Daoy (cell line): ENCODE measurements around the gene N4BP2. TPM values are rescaled to one million over a fixed set of nuclear protein-coding genes. Genes with fewer than 3 reads are reported as not detected.
"Not testable (repeated sequence)": the region's sequence is repeated elsewhere in the genome, so short reads cannot be mapped to it uniquely, and the experiment has no call there.

ENCODE experiments used
- DNase-seq: peaks from one replicate; pipeline ENCODE4 v3.0.0-alpha.2; 2015; ENCODE audit warnings: low read depth
- total RNA-seq: library from RNA; depleted of rRNA; stranded (reverse); fragments of >200 nt; shearing (Covaris generic); gene quantifications from 2 replicates; pipeline ENCODE4 v1.2.3, GENCODE V29; 2014

Gene N4BP2
- total RNA-seq, 1 experiment from 2014 or later = 4.0 TPM

- DNase-seq = no peak
Measured at GRCh38 chr4:40087799-40088366, 31.2 kb downstream of the N4BP2 start.

- not testable (repeated sequence) for DNase-seq
Measured at GRCh38 chr4:40093400-40093799, 36.8 kb downstream of the N4BP2 start.

- no peak for DNase-seq
Measured at GRCh38 chr4:40099010-40099409, 42.4 kb downstream of the N4BP2 start.

- DNase-seq = not testable (repeated sequence)
Measured at GRCh38 chr4:40107150-40107549, 50.5 kb downstream of the N4BP2 start.

- no peak for DNase-seq
Measured at GRCh38 chr4:40112027-40112792, 55.6 kb downstream of the N4BP2 start.

- no peak for DNase-seq
Measured at GRCh38 chr4:40114206-40114605, 57.6 kb downstream of the N4BP2 start.

GRCh38 chr4:40118861-40119260 is 62.2 kb downstream of the N4BP2 start:
- DNase-seq = no peak

- DNase-seq = no peak
Measured at GRCh38 chr4:40119344-40119743, 62.7 kb downstream of the N4BP2 start.

- DNase-seq = peak; percentile 85
Measured at GRCh38 chr4:40121515-40121914, 64.9 kb downstream of the N4BP2 start.

- no peak for DNase-seq
Measured at GRCh38 chr4:40122941-40123340, 66.3 kb downstream of the N4BP2 start.

GRCh38 chr4:40124690-40125089 is 68.0 kb downstream of the N4BP2 start:
- DNase-seq = no peak

GRCh38 chr4:40130401-40131036 is 73.9 kb downstream of the N4BP2 start:
- DNase-seq = no peak

- DNase-seq = no peak
Measured at GRCh38 chr4:40132816-40133215, 76.2 kb downstream of the N4BP2 start.

- no peak for DNase-seq
Measured at GRCh38 chr4:40134206-40134917, 77.7 kb downstream of the N4BP2 start.

- DNase-seq = not testable (repeated sequence)
Measured at GRCh38 chr4:40136202-40136601, 79.6 kb downstream of the N4BP2 start.

GRCh38 chr4:40140196-40140595 is 83.5 kb downstream of the N4BP2 start:
- DNase-seq = no peak

- not testable (repeated sequence) for DNase-seq
Measured at GRCh38 chr4:40140597-40140996, 83.9 kb downstream of the N4BP2 start.

- no peak for DNase-seq
Measured at GRCh38 chr4:40143926-40144508, 87.4 kb downstream of the N4BP2 start.

GRCh38 chr4:40144716-40145115 is 88.1 kb downstream of the N4BP2 start:
- DNase-seq = no peak

GRCh38 chr4:40147490-40147889 is 90.8 kb downstream of the N4BP2 start:
- not testable (repeated sequence) for DNase-seq

- peak; percentile 60 for DNase-seq
Measured at GRCh38 chr4:40149960-40150385, 93.3 kb downstream of the N4BP2 start.

GRCh38 chr4:40150932-40151331 is 94.3 kb downstream of the N4BP2 start:
- DNase-seq = no peak
